Body of pancreas (tissue), 4 donors: ENCODE data around the gene UGT1A3.

Source experiments
- POLR2A ChIP-seq, 3 donors: fragments of 450-650 bp; IDR thresholded peaks; one replicate each; pipeline ENCODE4 v1.6.1; 2016; ENCODE audit warnings: antibody characterized with exemption in 3 of 3, mild to moderate bottlenecking in 2 of 3
- TF ChIP-seq, protein P1 (sequence below), 7 experiments: fragments of 450-650 bp in 4 of 7; fragments of 200-600 bp in 3 of 7; sonication (generic) in 3 of 7; IDR thresholded peaks; one replicate each; pipeline ENCODE4 v1.5.1; 2016 to 2019; ENCODE audit warnings: antibody characterized with exemption in 7 of 7

DNA sequence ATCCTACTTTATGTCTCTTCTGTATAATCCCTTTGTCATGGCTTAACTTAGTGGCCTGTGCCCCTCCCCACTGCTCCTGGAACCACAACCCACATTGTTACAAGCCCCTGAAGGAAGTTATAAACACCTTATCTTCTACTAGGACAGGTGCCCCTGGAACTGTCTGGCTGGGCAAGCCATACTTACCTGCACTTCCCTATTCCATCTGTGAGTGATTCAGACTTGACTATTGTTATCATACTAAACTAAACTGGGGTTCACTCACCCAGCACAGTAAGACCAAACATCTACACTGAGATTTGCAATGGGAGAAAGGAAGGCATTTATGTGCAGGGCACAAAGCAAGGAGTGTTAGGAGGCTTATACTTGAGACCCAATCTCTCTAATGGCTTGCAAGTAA, 39.8 kb upstream of the UGT1A3 start:
- TF ChIP-seq, protein P1, sequence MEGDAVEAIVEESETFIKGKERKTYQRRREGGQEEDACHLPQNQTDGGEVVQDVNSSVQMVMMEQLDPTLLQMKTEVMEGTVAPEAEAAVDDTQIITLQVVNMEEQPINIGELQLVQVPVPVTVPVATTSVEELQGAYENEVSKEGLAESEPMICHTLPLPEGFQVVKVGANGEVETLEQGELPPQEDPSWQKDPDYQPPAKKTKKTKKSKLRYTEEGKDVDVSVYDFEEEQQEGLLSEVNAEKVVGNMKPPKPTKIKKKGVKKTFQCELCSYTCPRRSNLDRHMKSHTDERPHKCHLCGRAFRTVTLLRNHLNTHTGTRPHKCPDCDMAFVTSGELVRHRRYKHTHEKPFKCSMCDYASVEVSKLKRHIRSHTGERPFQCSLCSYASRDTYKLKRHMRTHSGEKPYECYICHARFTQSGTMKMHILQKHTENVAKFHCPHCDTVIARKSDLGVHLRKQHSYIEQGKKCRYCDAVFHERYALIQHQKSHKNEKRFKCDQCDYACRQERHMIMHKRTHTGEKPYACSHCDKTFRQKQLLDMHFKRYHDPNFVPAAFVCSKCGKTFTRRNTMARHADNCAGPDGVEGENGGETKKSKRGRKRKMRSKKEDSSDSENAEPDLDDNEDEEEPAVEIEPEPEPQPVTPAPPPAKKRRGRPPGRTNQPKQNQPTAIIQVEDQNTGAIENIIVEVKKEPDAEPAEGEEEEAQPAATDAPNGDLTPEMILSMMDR (IDR thresholded peaks at IDR 0.05): no peak
- TF ChIP-seq POLR2A (IDR thresholded peaks at IDR 0.05): no peak
